KMS-11 (cell line): ENCODE data around the gene SPATA31D3.
"Not testable (repeated sequence)": the region's sequence is repeated elsewhere in the genome, so short reads cannot be mapped to it uniquely, and the experiment has no call there.

Source experiments
- H2AFZ ChIP-seq: fragments of 200-600 bp; sonication (generic); 2 replicates; pipeline ENCODE4 v1.6.1; 2016; ENCODE audit warnings: antibody characterized with exemption, mixed run types, low read depth
- H3K27ac ChIP-seq: fragments of 200-600 bp; sonication (generic); 2 replicates; pipeline ENCODE4 v1.6.1; 2016; ENCODE audit warnings: mild to moderate bottlenecking, mixed run types
- H3K27me3 ChIP-seq: fragments of 200-600 bp; sonication (generic); 2 replicates; pipeline ENCODE4 v1.6.1; 2017; ENCODE audit warnings: mild to moderate bottlenecking, low read depth, mixed run types, moderate library complexity; ENCODE audit not compliant: insufficient read depth
- H3K36me3 ChIP-seq: fragments of 200-600 bp; sonication (generic); 2 replicates; pipeline ENCODE4 v1.6.1; 2017; ENCODE audit warnings: mild to moderate bottlenecking, mixed run types; ENCODE audit not compliant: insufficient read depth
- H3K4me1 ChIP-seq: fragments of 200-600 bp; sonication (generic); 2 replicates; pipeline ENCODE4 v1.6.1; 2016; ENCODE audit warnings: mild to moderate bottlenecking, low read depth, mixed run types; ENCODE audit not compliant: poor library complexity, severe bottlenecking
- H3K4me2 ChIP-seq: fragments of 200-600 bp; sonication (generic); 2 replicates; pipeline ENCODE4 v1.7.0; 2016; ENCODE audit warnings: mild to moderate bottlenecking, mixed run types
- H3K4me3 ChIP-seq: fragments of 200-600 bp; sonication (generic); IDR thresholded peaks from 2 replicates; pipeline ENCODE4 v1.6.1; 2017; ENCODE audit warnings: low read depth, low read length, mixed read lengths; ENCODE audit not compliant: insufficient read depth
- H3K79me2 ChIP-seq: fragments of 200-600 bp; sonication (generic); 2 replicates; pipeline ENCODE4 v1.6.1; 2016; ENCODE audit warnings: low read depth, mixed run types; ENCODE audit not compliant: insufficient read depth
- H3K9ac ChIP-seq: fragments of 200-600 bp; sonication (generic); 2 replicates; pipeline ENCODE4 v1.6.1; 2016; ENCODE audit warnings: mild to moderate bottlenecking, mixed run types
- H4K20me1 ChIP-seq: fragments of 200-600 bp; sonication (generic); 2 replicates; pipeline ENCODE4 v1.6.1; 2016; ENCODE audit warnings: mild to moderate bottlenecking, mixed run types; ENCODE audit not compliant: insufficient read depth
- CTCF ChIP-seq: fragments of 200-600 bp; sonication (generic); conservative IDR thresholded peaks from 2 replicates; pipeline ENCODE4 v1.6.1; 2017; ENCODE audit warnings: low read depth, mild to moderate bottlenecking, antibody characterized with exemption, low read length, moderate library complexity, mixed read lengths

The SPATA31D3 gene

GRCh38 chr9:81915801-81916505 is 27.3 kb upstream of the SPATA31D3 start:
- no peaks in the 10 kb centered on the region for H3K36me3 ChIP-seq

GRCh38 chr9:81918507-81918906 is 24.8 kb upstream of the SPATA31D3 start:
- H3K79me2 ChIP-seq, H3K27me3 ChIP-seq, H3K36me3 ChIP-seq, H3K4me1 ChIP-seq, H3K9ac ChIP-seq, H3K4me2 ChIP-seq, H3K4me3 ChIP-seq, H4K20me1 ChIP-seq, H3K27ac ChIP-seq, H2AFZ ChIP-seq: not testable (repeated sequence)

More at GRCh38 chr9:81915801-81916505, 27.3 kb upstream of the SPATA31D3 start:
- no peaks in the 10 kb centered on the region for H3K4me1 ChIP-seq
- H3K27ac ChIP-seq, result no peak overlapping the region
- no peaks in the 10 kb centered on the region for H3K79me2 ChIP-seq
- H3K27me3 ChIP-seq, result no peaks in the 10 kb centered on the region
- no peak overlapping the region for H3K4me3 ChIP-seq
- H4K20me1 ChIP-seq, result no peaks in the 10 kb centered on the region
- TF ChIP-seq CTCF, result no peak
- H3K4me2 ChIP-seq, result no peak overlapping the region
- H3K9ac ChIP-seq, result no peak overlapping the region
- no peak overlapping the region for H2AFZ ChIP-seq

GRCh38 chr9:81928305-81928704 is 15.0 kb upstream of the SPATA31D3 start, which contains the start of gene SPATA31D4:
Gene SPATA31D4 (plus strand): TSS chr9:81928428. CDS start chr9:81928514, 86 bp downstream.
- H2AFZ ChIP-seq, result not testable (repeated sequence)

GRCh38 chr9:81930147-81930546 is 13.2 kb upstream of the SPATA31D3 start:
- H3K4me2 ChIP-seq, H3K79me2 ChIP-seq: not testable (repeated sequence)

More at GRCh38 chr9:81928305-81928704, 15.0 kb upstream of the SPATA31D3 start, which contains the start of gene SPATA31D4:
- H3K27ac ChIP-seq, H3K4me3 ChIP-seq, H3K36me3 ChIP-seq, H3K27me3 ChIP-seq, H3K9ac ChIP-seq, H4K20me1 ChIP-seq, H3K79me2 ChIP-seq, H3K4me1 ChIP-seq, H3K4me2 ChIP-seq: not testable (repeated sequence)

GRCh38 chr9:81933547-81933946 is 9.8 kb upstream of the SPATA31D3 start:
- not testable (repeated sequence) for H3K4me2 ChIP-seq, H3K27me3 ChIP-seq, H3K27ac ChIP-seq, H3K36me3 ChIP-seq, H3K4me3 ChIP-seq, H4K20me1 ChIP-seq, H3K9ac ChIP-seq, H2AFZ ChIP-seq, H3K79me2 ChIP-seq, H3K4me1 ChIP-seq

More at GRCh38 chr9:81930147-81930546, 13.2 kb upstream of the SPATA31D3 start:
- not testable (repeated sequence) for H3K27me3 ChIP-seq, H3K27ac ChIP-seq, H3K36me3 ChIP-seq, H3K9ac ChIP-seq, H2AFZ ChIP-seq, H4K20me1 ChIP-seq, H3K4me1 ChIP-seq, H3K4me3 ChIP-seq

GRCh38 chr9:81948650-81949049 is 5.3 kb downstream of the SPATA31D3 start:
- H3K4me3 ChIP-seq, H3K4me1 ChIP-seq, H3K79me2 ChIP-seq, H3K4me2 ChIP-seq, H3K36me3 ChIP-seq, H2AFZ ChIP-seq, H3K9ac ChIP-seq, H3K27me3 ChIP-seq, H3K27ac ChIP-seq, H4K20me1 ChIP-seq: not testable (repeated sequence)

GRCh38 chr9:81953096-81953495 is 9.8 kb downstream of the SPATA31D3 start:
- H3K4me1 ChIP-seq, result no peaks in the 10 kb centered on the region
- no peak overlapping the region for H3K27ac ChIP-seq
- no peak overlapping the region for H3K4me2 ChIP-seq
- H2AFZ ChIP-seq, result no peak overlapping the region
- H3K27me3 ChIP-seq, result no peaks in the 10 kb centered on the region
- no peaks in the 10 kb centered on the region for H3K79me2 ChIP-seq
- TF ChIP-seq CTCF, result no peak
- H3K4me3 ChIP-seq, result no peak overlapping the region
- H4K20me1 ChIP-seq, result no peaks in the 10 kb centered on the region
- H3K9ac ChIP-seq, result no peak overlapping the region
- no peaks in the 10 kb centered on the region for H3K36me3 ChIP-seq
